Endothelial cell of umbilical vein (primary cell): ENCODE data around the gene TSSC4. TPM values are rescaled to one million over a fixed set of nuclear protein-coding genes. Genes with fewer than 3 reads are reported as not detected.

Experiments used
- BruUV-seq: library from RNA; stranded (reverse); fragments of 400-500 nt; replicated peaks from 2 replicates; lab custom pipeline; 2021; lab: Mats Ljungman, UMichigan
- CTCF ChIA-PET: fragments of 300-600, 350-600 bp; sonication (Branson Sonifier 250); formaldehyde crosslinking; loops from one replicate; lab custom pipeline; 2021; ENCODE audit warnings: antibody characterized with exemption, inconsistent platforms; lab: Charles Lee
- POLR2A ChIA-PET: fragments of 300-600, 350-600 bp; sonication (Branson Sonifier 250); formaldehyde crosslinking; loops from one replicate; lab custom pipeline; 2021; ENCODE audit warnings: antibody characterized with exemption, inconsistent platforms; lab: Charles Lee
- DNase-seq: peaks from one replicate; pipeline ENCODE4 v3.0.0-alpha.2; 2011; ENCODE audit warnings: low read depth, low spot score
- FAIRE-seq: peaks from 2 replicates; lab custom pipeline; 2011; peaks lifted over from hg19 to GRCh38; lab: Jason Lieb, UNC
- H2AFZ ChIP-seq: 2 replicates; pipeline ENCODE4 v1.6.0; 2012; ENCODE audit warnings: low read depth, low read length, control low read depth, inconsistent platforms
- H3K27ac ChIP-seq: 2 replicates; pipeline ENCODE4 v1.5.1; 2011; ENCODE audit warnings: low read depth, mild to moderate bottlenecking, control low read depth, low read length, moderate library complexity; ENCODE audit not compliant: insufficient read depth
- H3K27me3 ChIP-seq, 2 experiments: 2 replicates each; pipeline versions ENCODE4 v1.6.0 to v1.6.1; 2011; ENCODE audit warnings: low read length in 2 of 2, mixed read lengths in 1 of 2; ENCODE audit not compliant: control insufficient read depth in 2 of 2, insufficient read depth in 2 of 2
- H3K36me3 ChIP-seq, 2 experiments: 2 replicates in 1 of 2; 3 replicates in 1 of 2; pipeline ENCODE4 v1.5.1; 2011; ENCODE audit warnings: low read length in 2 of 2, mild to moderate bottlenecking in 1 of 2, moderate library complexity in 1 of 2; ENCODE audit not compliant: control insufficient read depth in 2 of 2, insufficient read depth in 2 of 2; ENCODE audit errors: extremely low read depth in 1 of 2
- H3K4me1 ChIP-seq: 3 replicates; pipeline ENCODE4 v1.5.1; 2011; ENCODE audit warnings: mild to moderate bottlenecking, low read length; ENCODE audit not compliant: control insufficient read depth, insufficient read depth; ENCODE audit errors: extremely low read depth
- H3K4me2 ChIP-seq: 2 replicates; pipeline ENCODE4 v1.6.1; 2011; ENCODE audit warnings: low read length, control low read depth, mixed read lengths; ENCODE audit not compliant: insufficient read depth
- H3K4me3 ChIP-seq, 3 experiments: fragments of 200-600 bp in 1 of 3; sonication (generic), shearing (Covaris generic) in 1 of 3; replicated peaks in 1 of 3; 2 replicates each; pipeline ENCODE4 v1.5.1; 2011 to 2016; ENCODE audit warnings: control low read depth in 3 of 3, low read length in 3 of 3, mild to moderate bottlenecking in 2 of 3, inconsistent platforms in 1 of 3, low read depth in 1 of 3, moderate library complexity in 1 of 3; ENCODE audit not compliant: insufficient read depth in 1 of 3
- H3K79me2 ChIP-seq: 2 replicates; pipeline ENCODE4 v1.6.0; 2012; ENCODE audit warnings: low read length, inconsistent platforms; ENCODE audit not compliant: control insufficient read depth, insufficient read depth
- H3K9ac ChIP-seq: replicated peaks from 2 replicates; pipeline ENCODE3; 2011; ENCODE audit warnings: low read length, control low read depth; ENCODE audit not compliant: insufficient read depth; ENCODE audit errors: extremely low read depth
- H3K9me1 ChIP-seq: replicated peaks from 3 replicates; pipeline ENCODE4 v1.6.0; 2011; ENCODE audit warnings: mild to moderate bottlenecking, low read length; ENCODE audit not compliant: control insufficient read depth, insufficient read depth; ENCODE audit errors: extremely low read depth
- H3K9me3 ChIP-seq: replicated peaks from 2 replicates; pipeline ENCODE4 v1.5.1; 2012; ENCODE audit warnings: low read length, inconsistent platforms; ENCODE audit not compliant: control insufficient read depth, insufficient read depth
- H4K20me1 ChIP-seq: replicated peaks from 2 replicates; pipeline ENCODE3; 2011; ENCODE audit warnings: mild to moderate bottlenecking, low read length; ENCODE audit not compliant: control insufficient read depth, insufficient read depth; ENCODE audit errors: extremely low read depth
- EZH2 ChIP-seq: IDR thresholded peaks from 2 replicates; pipeline ENCODE4 v1.6.1; 2012; ENCODE audit warnings: borderline replicate concordance, low read depth, mild to moderate bottlenecking, moderate library complexity, low read length, inconsistent platforms; ENCODE audit not compliant: severe bottlenecking
- FOS ChIP-seq: IDR thresholded peaks from 2 replicates; pipeline ENCODE4 v1.6.1; 2011; ENCODE audit warnings: mild to moderate bottlenecking, low read length, moderate library complexity, borderline replicate concordance; ENCODE audit not compliant: insufficient read depth
- GATA2 ChIP-seq: IDR thresholded peaks from 2 replicates; pipeline ENCODE4 v1.7.0; 2011; ENCODE audit warnings: low read depth, mild to moderate bottlenecking, moderate library complexity, mixed read lengths, low read length; ENCODE audit not compliant: insufficient read length, insufficient read depth
- JUN ChIP-seq: IDR thresholded peaks from 2 replicates; pipeline ENCODE4 v1.6.1; 2011; ENCODE audit warnings: borderline replicate concordance, low read depth; ENCODE audit not compliant: insufficient read length, insufficient read depth
- MYC ChIP-seq: IDR thresholded peaks from one replicate; pipeline ENCODE4 v1.6.1; 2011; ENCODE audit warnings: mild to moderate bottlenecking, low read depth, low read length
- POLR2A ChIP-seq: IDR thresholded peaks from 2 replicates; pipeline ENCODE4 v1.6.1; 2012; ENCODE audit warnings: low read depth, mild to moderate bottlenecking, control low read depth, low read length
- POLR2AphosphoS5 ChIP-seq: IDR thresholded peaks from 2 replicates; pipeline ENCODE4 v1.6.1; 2012; ENCODE audit warnings: low read depth, mild to moderate bottlenecking, control low read depth, low read length, moderate library complexity; ENCODE audit not compliant: insufficient read depth
- dilution Hi-C: fragments of 300-500 bp; cut with MboI; formaldehyde crosslinking; loops from one replicate; pipeline ENCODE4 v1.15.0; 2019; ENCODE audit warnings: low sequenced_read_pairs; ENCODE audit not compliant: extremely low pct_ligation_motif_present
- intact Hi-C: fragments of 100-400 bp; cut with micrococcal nuclease; formaldehyde crosslinking; loops from one replicate; pipeline ENCODE4 v1.10.0; 2022
- polyA plus RNA-seq, 4 experiments: library from polyadenylated mRNA; depleted of rRNA in 3 of 4; stranded (reverse) in 3 of 4; unstranded in 1 of 4; fragments of >200 nt; gene quantifications; 2 replicates each; pipeline versions ENCODE4 v1.2.1 to v1.2.3, GENCODE V29; 2011 to 2012; ENCODE audit warnings: missing spikeins in 1 of 4
- total RNA-seq: library from RNA; stranded (reverse); gene quantifications from 2 replicates; pipeline ENCODE4 v1.2.3, GENCODE V29; 2021
- TF ChIP-seq, protein P1 (sequence below): IDR thresholded peaks from 2 replicates; pipeline ENCODE4 v1.6.1; 2011; ENCODE audit not compliant: insufficient read depth, insufficient read length
- TF ChIP-seq, protein P2 (sequence below), 2 donors: IDR thresholded peaks; 1 replicate in 1 of 2; 2 replicates in 1 of 2; pipeline ENCODE4 v1.5.1; 2011; ENCODE audit warnings: low read length in 2 of 2, mild to moderate bottlenecking in 2 of 2, moderate library complexity in 2 of 2, control low read depth in 1 of 2, inconsistent platforms in 1 of 2, low read depth in 1 of 2; ENCODE audit not compliant: insufficient read depth in 1 of 2; ENCODE audit errors: extremely low read depth in 1 of 2

TSSC4 gene
- total and polyA plus RNA-seq, 2 donors (not counting 3 experiments of a cell fraction or from before 2014, with no cell fraction given) = 42.7 to 59.6 TPM

DNA sequence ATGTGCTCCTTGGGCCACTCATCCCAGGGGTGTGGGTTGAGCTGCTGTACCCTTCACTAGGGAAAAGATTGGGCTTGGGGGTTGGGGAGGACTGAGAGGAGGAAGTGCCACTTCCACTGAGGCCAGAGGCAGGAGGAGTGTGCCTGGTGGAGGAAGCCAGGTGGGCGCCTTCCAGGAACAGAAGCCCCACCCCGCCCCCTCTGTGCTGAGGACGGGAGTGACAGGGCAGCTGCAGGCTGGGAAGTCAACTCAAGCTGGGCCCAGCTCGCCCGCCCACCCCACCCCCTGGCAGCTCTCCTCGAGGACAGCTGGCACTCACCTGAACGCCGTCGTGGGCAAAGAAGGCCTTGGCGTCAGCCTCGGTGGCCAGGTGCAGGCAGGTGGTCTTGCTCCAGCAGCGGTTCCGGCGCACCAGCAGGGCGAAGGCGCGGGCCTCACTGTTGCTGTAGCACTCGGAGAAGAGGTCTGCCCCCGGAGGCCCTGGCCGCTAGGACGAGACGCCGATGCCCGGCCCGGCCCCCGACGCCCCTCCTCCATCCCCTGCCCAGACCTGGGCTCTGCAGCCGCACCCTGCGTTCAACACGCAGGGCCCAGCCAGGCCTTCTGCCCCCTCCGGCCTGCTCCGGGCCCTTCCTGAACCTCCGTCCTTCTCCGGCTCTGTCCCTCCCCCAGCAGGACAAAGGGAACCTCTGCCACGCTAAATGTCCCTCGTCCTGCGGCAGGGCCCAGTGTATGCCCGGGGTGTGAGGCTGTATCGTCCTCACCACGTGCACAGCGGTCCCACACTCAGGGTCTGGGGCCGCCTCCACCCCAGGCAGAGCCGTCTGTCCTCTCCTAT, 13.4 kb downstream of the TSSC4 start:
- Histone ChIP-seq H3K4me3 (no peak overlapping the region), H3K27ac (no peak overlapping the region), H3K79me2 (no peaks in the 10 kb centered on the region), H3K4me2 (no peak overlapping the region), H3K4me1 (no peaks in the 10 kb centered on the region), H4K20me1 (no peaks in the 10 kb centered on the region), H3K9me3 (no peaks in the 10 kb centered on the region), H3K27me3 (peaks cover 0 to 4% of the 10 kb centered on the region in 2 experiments), H2AFZ (no peak overlapping the region), H3K36me3 (no peaks in the 10 kb centered on the region), H3K9me1 (no peaks in the 10 kb centered on the region), H3K9ac (no peak overlapping the region)
- dilution Hi-C loops = no loop called here
- intact Hi-C loops = no loop called here
- CTCF ChIA-PET = interaction anchor here (2.5 kb wide), 1 partner anchor 110 kb away, joined by 9 read pairs; no protein-coding TSS in a partner anchor
- TF ChIP-seq MYC (no peak), GATA2 (no peak), EZH2 (no peak), POLR2AphosphoS5 (no peak), POLR2A (no peak), JUN (no peak), FOS (no peak)
- TF ChIP-seq, protein P1, sequence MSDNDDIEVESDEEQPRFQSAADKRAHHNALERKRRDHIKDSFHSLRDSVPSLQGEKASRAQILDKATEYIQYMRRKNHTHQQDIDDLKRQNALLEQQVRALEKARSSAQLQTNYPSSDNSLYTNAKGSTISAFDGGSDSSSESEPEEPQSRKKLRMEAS = no peak
- TF ChIP-seq, protein P2, sequence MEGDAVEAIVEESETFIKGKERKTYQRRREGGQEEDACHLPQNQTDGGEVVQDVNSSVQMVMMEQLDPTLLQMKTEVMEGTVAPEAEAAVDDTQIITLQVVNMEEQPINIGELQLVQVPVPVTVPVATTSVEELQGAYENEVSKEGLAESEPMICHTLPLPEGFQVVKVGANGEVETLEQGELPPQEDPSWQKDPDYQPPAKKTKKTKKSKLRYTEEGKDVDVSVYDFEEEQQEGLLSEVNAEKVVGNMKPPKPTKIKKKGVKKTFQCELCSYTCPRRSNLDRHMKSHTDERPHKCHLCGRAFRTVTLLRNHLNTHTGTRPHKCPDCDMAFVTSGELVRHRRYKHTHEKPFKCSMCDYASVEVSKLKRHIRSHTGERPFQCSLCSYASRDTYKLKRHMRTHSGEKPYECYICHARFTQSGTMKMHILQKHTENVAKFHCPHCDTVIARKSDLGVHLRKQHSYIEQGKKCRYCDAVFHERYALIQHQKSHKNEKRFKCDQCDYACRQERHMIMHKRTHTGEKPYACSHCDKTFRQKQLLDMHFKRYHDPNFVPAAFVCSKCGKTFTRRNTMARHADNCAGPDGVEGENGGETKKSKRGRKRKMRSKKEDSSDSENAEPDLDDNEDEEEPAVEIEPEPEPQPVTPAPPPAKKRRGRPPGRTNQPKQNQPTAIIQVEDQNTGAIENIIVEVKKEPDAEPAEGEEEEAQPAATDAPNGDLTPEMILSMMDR (IDR thresholded peaks at IDR 0.05; ENCODE audit: extremely low read depth in 1 of 2, insufficient read depth in 1 of 2, low read depth in 1 of 2, low read length in 2 of 2) = no peak
- no TSS peak for BruUV-seq
- POLR2A ChIA-PET = no interaction called here
- no peak for DNase-seq
- FAIRE-seq = no peak
